A673 (cell line): ENCODE measurements around the gene AP4S1.

Source experiments
- EZH2 ChIP-seq: fragments of 200-600 bp; sonication (generic); IDR thresholded peaks from 2 replicates; pipeline ENCODE4 v1.6.1; 2017; ENCODE audit warnings: borderline replicate concordance, low read depth, mild to moderate bottlenecking, mixed read lengths, antibody characterized with exemption, low read length; ENCODE audit not compliant: poor library complexity, severe bottlenecking
- TF ChIP-seq, protein P1 (sequence below): fragments of 300-800, 200-600 bp; sonication (generic); conservative IDR thresholded peaks from 2 replicates; pipeline ENCODE4 v1.5.1; 2017; ENCODE audit warnings: low read depth, mild to moderate bottlenecking, antibody characterized with exemption, low read length, moderate library complexity, mixed read lengths

DNA sequence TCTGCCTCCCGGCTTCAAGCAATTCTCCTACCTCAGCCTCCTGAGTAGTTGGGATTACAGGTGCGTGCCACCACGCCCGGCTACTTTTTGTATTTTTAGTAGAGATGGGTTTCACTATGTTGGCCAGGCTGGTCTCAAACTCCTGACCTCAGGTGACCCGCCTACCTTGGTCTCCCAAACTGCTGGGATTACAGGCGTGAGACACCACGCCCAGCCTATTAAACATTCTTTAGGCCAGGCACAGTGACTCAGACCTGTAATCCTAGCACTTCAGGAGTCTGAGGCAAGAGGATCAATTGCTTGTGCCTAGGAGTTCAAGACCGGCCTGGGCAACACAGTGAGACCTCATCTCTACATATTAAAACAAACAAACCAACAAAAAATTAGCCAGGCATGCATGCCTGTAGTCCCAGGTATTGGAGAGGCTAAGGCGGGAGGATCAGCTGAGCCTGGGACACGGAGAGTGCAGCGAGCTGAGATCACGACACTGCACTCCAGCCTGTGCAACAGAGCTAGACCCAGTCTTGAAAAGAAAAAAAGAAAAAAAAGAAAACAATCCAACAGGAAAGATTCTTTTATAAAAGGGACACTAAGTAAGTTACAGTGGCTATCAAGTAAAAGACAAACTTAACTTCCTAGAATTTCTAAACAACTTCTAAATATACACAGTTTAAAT lies 111.9 kb downstream of the AP4S1 start:
- no peak for TF ChIP-seq EZH2
- TF ChIP-seq, protein P1, sequence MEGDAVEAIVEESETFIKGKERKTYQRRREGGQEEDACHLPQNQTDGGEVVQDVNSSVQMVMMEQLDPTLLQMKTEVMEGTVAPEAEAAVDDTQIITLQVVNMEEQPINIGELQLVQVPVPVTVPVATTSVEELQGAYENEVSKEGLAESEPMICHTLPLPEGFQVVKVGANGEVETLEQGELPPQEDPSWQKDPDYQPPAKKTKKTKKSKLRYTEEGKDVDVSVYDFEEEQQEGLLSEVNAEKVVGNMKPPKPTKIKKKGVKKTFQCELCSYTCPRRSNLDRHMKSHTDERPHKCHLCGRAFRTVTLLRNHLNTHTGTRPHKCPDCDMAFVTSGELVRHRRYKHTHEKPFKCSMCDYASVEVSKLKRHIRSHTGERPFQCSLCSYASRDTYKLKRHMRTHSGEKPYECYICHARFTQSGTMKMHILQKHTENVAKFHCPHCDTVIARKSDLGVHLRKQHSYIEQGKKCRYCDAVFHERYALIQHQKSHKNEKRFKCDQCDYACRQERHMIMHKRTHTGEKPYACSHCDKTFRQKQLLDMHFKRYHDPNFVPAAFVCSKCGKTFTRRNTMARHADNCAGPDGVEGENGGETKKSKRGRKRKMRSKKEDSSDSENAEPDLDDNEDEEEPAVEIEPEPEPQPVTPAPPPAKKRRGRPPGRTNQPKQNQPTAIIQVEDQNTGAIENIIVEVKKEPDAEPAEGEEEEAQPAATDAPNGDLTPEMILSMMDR: no peak
